ES-I3 (cell line): ENCODE data around the gene DRAXIN.

Experiments used
- H3K36me3 ChIP-seq: 2 replicates; pipeline ENCODE4 v1.6.1; 2013; ENCODE audit warnings: mild to moderate bottlenecking, low read length, control low read depth, moderate library complexity; ENCODE audit not compliant: insufficient read depth
- H3K4me1 ChIP-seq: 2 replicates; pipeline ENCODE4 v1.6.1; 2013; ENCODE audit warnings: mild to moderate bottlenecking, control low read depth, low read length; ENCODE audit not compliant: insufficient read depth
- H3K9ac ChIP-seq: 2 replicates; pipeline ENCODE4 v1.6.1; 2013; ENCODE audit warnings: low read depth, mild to moderate bottlenecking, low read length, moderate library complexity
- H3K9me3 ChIP-seq: 2 replicates; pipeline ENCODE4 v1.6.1; 2013; ENCODE audit warnings: mild to moderate bottlenecking, low read length, moderate library complexity; ENCODE audit not compliant: control insufficient read depth, insufficient read depth

The DRAXIN gene

DNA sequence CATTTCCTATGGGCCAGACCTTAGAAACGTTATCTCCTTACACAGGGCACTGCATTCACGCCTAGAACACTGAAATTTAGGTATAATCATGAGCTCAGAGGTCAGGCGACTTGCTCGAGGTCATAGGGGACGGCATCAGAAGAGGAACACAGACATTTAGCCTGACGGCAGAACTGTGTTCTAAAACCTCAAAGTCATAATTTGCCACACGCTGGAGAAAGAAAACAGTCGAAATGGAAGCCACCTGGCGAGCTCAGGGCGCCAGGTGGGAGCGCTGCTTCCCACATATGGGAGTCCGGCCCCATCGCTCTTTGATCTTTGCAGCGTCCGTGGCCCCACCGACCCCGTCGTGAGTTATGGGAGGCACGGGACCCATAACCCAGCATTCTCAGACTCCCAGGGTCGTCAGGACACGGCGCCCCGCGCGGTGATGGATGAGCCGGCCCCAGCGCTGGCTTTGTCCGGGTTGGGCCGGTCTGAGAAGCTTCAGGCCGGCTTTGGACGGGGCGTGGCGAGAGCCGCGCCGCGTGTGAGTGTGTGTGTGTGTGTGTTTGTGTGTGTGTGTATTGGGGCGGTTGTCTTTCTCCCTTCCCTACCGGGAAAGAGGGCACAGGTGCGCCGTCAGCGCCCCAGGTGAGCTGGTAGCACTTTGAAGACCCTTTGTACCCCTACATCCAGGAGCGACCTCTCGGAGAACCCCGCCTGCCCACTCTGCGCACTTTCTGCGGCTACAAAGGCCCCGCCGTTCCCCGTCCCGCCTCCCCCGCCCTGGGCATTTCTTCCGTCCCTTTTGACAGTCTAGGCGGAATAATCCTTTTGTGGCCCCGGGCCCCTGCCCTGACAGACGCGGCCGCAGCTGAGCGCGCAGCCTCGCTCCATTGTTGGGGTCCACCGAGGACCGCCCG is 861 bp upstream of the DRAXIN start:
- Histone ChIP-seq H3K9ac (peak overlapping the region; percentile 63), H3K9me3 (no peaks in the 10 kb centered on the region), H3K36me3 (no peaks in the 10 kb centered on the region), H3K4me1 (peaks cover 23% of the 10 kb centered on the region)

DNA sequence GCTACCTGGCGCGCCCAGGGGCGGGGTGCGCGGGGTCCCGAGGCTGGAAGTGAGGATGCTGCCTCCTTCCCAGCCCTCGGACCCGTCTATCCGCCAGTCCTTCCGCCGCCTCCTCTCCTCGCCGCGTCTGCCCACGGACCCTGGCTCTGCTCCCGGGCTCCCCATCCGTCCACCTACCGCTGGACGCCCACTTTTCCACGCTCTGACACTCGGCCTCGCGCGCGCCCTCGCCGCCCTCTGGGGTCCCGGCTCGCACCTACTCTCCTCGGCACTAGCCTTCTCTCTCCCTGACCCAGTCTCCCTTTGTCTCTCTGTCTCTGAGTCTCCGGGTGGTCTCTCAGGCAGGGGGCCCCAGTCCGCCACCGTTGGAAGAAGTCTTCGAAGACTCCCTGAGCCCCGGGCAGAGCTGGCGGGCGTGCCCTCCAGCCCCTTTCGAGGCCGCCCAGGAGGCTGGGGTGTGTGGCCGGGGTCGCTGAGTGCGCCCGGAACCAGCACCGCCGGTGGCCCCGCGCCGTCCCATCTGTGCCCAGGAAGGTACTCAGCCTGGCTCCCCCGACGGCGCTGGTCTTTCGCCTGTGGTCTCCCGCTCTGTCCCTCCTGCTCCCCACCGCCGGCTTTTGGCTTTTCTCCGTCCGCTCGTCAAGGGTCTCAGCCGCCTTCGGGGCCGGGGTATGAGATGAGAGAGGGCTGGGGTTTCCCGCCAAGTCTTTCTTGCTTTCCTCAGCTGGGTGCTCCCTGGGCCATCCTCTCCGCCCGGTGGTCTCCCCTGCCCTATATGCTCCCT is 610 bp downstream of the DRAXIN start:
- no peaks in the 10 kb centered on the region for H3K36me3 ChIP-seq
- H3K4me1 ChIP-seq, result peaks cover 19% of the 10 kb centered on the region
- peak overlapping the region; percentile 87 for H3K9ac ChIP-seq
- H3K9me3 ChIP-seq, result no peaks in the 10 kb centered on the region

DNA sequence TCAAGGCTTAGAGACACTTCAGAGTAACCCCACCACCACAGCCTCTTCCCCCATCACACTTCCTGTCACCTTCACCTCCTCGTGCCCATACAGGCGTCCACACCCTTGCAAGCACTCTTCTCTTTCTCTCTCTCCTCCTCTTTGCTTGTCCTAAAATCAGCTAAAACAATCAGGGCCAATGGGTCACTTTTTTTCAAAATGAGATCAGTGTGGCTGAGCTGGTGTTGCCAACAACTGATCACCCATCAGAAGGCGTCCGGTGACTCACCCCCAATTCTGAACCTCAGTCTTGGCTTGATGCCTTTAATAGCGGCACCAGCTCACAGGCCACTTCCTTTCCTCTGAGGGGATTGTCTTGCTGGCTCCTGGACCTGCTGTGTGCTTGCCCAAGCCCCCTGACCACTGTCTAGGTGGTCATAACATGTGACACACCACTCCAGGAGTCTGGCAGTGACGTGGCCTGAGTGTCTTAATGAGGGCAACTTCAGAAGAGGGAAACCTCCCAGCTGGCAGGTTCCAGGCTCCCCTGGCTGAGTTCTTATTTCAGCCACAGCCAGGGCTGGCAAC is 1.6 kb downstream of the DRAXIN start:
- H3K9ac ChIP-seq, result no peak overlapping the region
- no peaks in the 10 kb centered on the region for H3K9me3 ChIP-seq

DNA sequence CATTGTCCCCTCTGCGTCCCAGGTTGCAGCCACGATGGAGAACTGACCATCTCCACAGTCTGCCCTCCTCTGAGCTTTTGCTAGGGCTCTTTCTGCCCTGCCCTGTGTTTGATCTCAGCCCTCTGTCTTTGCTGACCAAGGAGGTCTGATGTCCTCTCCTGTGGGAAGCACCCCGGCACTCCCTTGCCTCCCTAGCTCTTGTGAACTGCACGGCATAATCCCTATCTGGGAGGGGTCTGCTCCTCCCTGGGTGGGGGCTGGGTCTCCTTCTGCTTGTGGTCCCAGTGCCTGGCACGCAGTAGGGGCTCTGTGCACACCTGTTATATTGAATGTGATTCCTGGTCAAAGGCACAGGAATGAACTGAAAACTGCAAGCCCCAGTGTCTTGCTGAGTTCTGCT is 2.4 kb downstream of the DRAXIN start:
- Histone ChIP-seq H3K4me1 (peaks cover 16% of the 10 kb centered on the region), H3K9ac (no peak overlapping the region), H3K9me3 (no peaks in the 10 kb centered on the region), H3K36me3 (no peaks in the 10 kb centered on the region)

More for the DNA sequence above, 1.6 kb downstream of the DRAXIN start:
- H3K4me1 ChIP-seq, result peaks cover 19% of the 10 kb centered on the region
- no peaks in the 10 kb centered on the region for H3K36me3 ChIP-seq

DNA sequence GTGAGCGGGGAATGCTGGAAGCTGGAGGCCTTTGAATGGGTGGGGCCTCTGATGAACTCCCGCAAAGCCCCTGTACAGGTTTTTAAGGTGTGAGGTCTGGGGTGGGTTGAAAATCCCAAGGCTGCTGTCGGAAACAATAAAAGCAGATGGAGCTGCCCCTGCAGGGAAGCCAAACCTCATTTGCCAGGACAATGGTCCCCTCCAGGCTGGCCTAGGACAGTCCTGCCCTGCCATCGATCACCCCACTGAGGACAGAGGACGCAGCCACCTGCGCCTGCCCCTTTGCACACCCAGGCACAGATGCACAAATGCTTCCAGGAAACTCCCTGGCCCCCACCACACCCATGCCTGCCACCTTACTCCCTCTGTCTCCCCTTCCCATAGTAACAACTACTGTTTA is 4.4 kb downstream of the DRAXIN start:
- H3K36me3 ChIP-seq, result no peaks in the 10 kb centered on the region
- no peaks in the 10 kb centered on the region for H3K9me3 ChIP-seq
- no peak overlapping the region for H3K9ac ChIP-seq
- H3K4me1 ChIP-seq, result peaks cover 18% of the 10 kb centered on the region; the same call in 1 of the 2 replicates

DNA sequence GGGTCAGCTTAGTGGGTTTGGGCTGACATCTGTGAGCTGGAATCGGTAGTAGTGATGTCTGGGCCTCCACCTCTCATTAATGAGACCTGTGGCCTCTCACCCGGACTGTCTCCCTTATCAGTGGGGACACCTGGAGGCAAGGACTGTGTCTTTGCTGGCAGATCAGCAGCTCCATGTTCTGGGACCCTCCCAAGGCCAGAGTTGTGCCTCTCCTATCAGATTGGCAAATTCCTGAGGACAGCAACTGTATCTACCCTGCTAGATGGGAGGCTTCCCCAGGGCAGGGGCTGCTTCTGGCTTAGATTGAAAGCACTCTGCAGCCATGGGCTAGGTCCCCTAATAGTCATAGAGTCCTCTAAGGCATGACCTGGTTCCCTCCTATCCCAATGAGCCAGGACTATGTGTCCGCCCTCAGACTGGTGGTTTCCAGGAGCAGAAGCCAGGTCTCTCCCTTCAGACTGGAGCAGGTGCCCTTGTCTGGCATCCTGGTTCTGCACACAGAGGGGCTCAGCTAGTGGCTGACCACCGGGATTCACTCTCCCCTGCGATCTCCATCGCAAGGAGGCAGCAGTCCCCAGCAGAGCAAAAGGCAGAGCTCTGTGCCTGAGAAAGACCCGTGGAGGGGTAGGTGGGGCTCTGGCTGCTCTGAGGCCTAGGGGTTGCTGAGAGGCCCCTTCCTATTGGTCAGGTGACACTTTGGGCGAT is 5.8 kb downstream of the DRAXIN start:
- H3K9me3 ChIP-seq, result no peaks in the 10 kb centered on the region
- H3K36me3 ChIP-seq, result no peaks in the 10 kb centered on the region
- H3K9ac ChIP-seq, result no peak overlapping the region
- H3K4me1 ChIP-seq, result peaks cover 30% of the 10 kb centered on the region; the same call in 1 of the 2 replicates

DNA sequence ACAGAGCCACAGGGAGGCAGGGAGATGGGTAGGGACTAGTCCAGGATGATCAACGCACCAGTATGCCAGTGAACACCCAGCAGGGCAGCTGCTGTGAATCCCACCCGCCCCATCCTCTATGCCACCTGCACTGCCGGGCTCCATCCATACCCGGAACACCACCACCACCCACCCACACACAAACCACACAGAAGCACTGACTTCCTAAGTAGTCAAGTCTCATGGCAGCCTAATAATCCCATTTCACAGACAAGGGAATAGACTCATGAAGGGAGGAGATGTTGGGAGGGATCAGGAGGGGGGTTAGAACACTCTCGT is 6.3 kb downstream of the DRAXIN start:
- Histone ChIP-seq H3K9ac (no peak overlapping the region), H3K36me3 (no peaks in the 10 kb centered on the region), H3K9me3 (no peaks in the 10 kb centered on the region), H3K4me1 (peaks cover 30% of the 10 kb centered on the region; the same call in 1 of the 2 replicates)

DNA sequence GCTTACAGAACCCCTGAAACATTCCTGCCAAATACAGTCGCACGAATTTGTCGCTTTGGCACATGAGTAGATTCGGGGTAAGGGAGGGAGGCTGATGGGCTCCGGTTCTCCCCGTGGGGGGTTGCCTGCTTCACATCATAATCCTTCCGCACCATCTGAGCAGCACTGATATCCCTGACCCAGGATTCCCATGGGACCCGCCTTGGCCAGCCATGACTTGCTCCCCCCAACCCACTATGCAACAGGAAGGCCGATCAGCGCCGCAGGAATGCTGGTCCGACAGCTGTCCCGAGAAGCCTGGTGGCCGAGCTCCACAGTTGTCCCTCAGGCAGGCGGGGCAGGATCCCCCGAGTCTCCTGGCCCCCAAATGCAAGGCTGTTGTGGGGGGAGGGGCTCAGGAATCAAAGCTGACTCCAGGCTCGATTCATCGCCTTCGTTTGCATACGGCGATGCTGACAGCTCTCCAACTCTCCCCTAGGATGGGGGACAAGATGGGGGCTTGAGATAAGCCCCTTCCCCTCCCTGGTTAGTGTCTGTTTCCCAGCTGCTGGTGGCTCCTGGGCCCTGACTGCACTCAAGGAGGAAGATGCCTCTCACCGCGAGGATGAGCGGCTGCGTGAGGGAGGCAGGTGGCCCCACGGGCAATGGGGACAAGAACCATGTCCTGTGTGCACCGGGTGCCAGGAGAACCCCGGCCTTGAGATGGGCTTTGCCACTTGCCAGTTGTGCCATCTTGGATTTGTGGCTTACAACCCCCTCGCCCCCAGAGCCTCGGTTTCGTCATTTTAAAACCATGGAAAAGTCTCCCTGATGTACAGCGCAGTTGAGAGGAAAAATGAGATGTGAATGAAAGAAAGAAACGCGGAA is 9.3 kb downstream of the DRAXIN start:
- H3K4me1 ChIP-seq, result peaks cover 44% of the 10 kb centered on the region
- no peaks in the 10 kb centered on the region for H3K36me3 ChIP-seq
- H3K9me3 ChIP-seq, result no peaks in the 10 kb centered on the region
- peak overlapping the region; percentile 3; the same call in 1 of the 2 replicates for H3K9ac ChIP-seq

DNA sequence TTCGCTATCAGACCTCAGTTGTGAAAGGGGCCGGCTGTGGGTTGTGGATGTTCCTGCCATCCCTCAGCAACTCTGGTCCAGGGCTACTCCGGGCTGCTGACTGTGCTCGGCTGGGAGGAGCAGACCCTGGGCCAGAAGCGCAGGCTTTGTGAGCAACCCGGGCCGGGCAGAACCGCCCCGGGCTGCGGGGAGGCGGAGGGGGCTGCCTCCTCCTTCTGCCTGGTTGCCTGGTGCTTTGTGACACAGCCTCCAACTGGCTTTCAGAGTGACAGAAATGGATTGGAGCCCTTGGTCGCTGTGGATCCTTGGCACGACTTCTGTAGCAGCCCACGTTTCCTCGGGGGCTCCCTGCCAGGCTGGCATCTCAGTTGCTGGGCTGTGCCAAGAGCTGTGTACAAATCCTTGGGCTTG is 10.0 kb downstream of the DRAXIN start:
- Histone ChIP-seq H3K9ac (no peak overlapping the region; the same call in 1 of the 2 replicates), H3K4me1 (peaks cover 44% of the 10 kb centered on the region), H3K9me3 (no peaks in the 10 kb centered on the region), H3K36me3 (no peaks in the 10 kb centered on the region)

DNA sequence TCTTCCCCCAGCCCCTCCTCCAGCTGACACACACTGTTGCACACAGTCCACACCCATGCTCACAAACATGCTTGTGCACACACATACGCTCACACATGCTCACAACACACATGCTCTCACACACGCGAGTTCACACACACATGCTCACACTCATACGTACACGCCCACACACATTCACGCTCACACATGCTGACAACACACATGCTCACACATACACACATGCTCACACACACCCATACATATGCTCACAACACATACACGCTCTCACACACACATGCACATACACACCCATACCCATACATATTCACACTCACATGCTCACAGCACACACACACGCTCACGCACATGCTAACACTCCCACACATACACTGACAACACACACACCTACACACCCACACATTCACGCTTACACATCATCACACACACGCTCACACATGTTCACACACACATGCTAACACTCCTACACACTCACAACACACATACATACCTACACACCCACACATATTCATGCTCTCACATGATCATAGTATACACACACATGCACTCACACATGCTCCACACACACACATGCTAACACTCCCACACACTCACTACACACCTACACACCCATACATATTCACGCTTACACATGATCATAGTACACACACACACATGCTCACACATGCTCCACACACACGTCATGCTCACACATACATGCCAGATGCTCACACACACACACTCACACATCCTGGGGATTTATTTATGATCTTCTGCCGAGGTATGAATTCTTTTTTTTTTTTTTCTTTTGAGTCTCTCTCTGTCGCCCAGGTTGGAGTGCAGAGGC is 10.7 kb downstream of the DRAXIN start:
- H3K4me1 ChIP-seq, result peaks cover 45% of the 10 kb centered on the region
- H3K9ac ChIP-seq, result no peak overlapping the region
- no peaks in the 10 kb centered on the region for H3K36me3 ChIP-seq
- no peaks in the 10 kb centered on the region for H3K9me3 ChIP-seq

DNA sequence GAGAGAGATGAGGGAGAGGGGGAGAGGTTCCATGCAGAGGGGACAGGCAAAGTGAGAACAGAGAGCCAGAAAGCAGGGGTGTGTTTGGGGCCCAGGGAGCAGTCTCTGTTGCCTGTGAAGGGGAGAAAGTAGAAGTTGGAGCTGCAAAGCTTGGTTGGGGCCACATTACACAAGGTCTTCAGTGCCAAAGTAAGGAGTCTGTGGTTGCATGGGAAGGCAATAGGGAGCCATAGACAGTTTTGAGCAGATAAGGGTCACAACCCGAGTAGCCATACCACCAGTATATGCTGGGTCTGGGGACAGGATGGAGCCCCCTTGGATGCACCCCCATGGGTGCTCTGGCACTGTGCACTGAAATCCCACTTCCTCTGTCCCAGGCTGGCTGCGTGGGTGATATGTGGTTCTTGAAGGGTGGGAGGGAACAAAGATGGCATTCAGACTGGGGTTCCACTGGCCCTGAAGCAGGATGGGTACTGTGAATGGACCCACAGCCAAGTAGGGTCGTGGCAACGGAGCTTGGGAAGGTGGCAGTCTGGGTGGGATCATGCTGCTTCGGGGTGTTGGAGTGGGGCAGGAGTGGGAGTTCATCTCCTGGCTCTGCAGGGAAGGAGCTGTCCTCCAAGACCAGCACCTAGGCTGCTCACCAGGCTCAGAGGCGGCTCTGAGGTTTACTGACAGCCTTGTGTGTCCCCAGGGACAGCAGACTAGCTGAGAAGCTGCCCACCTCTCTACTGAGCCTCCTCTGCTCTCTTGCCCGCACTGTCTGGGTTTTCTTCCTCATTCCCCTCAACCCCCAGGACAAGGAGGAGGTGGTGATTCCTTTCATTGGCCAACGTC is 12.1 kb downstream of the DRAXIN start:
- Histone ChIP-seq H3K4me1 (peaks cover 53% of the 10 kb centered on the region), H3K9ac (no peak overlapping the region), H3K36me3 (no peaks in the 10 kb centered on the region), H3K9me3 (no peaks in the 10 kb centered on the region)

DNA sequence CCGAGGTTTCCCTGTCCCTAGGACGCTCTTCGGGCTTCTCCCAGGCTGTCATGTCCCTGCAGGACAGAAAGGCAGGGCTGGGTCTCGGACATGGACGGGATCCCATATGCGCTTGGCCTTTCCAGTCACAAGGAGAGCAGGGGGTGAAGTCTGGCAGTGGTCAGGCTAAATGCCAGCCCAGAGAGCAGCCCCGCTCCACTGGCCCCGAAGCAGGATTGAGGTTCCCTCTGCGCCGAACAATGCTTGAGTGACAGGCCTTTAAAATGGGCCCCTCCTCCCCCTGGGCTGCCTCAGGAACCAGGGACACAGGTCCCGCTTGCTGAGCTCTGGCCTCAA is 12.7 kb downstream of the DRAXIN start:
- peaks cover 53% of the 10 kb centered on the region for H3K4me1 ChIP-seq
- no peak overlapping the region for H3K9ac ChIP-seq
- H3K9me3 ChIP-seq, result no peaks in the 10 kb centered on the region
- H3K36me3 ChIP-seq, result no peaks in the 10 kb centered on the region
